SU-DHL-6 (cell line): Measurements from ENCODE around the gene PHF20.

ENCODE experiments used
- CTCF ChIP-seq: fragments of 200-600 bp; sonication (generic); IDR thresholded peaks from one replicate; pipeline ENCODE4 v1.5.1; 2017; ENCODE audit warnings: antibody characterized with exemption, mild to moderate bottlenecking, low read length, moderate library complexity; ENCODE audit not compliant: insufficient read depth, poor library complexity, severe bottlenecking
- EZH2phosphoT487 ChIP-seq: fragments of 200-600 bp; sonication (generic), shearing (Covaris generic); conservative IDR thresholded peaks from 2 replicates; pipeline ENCODE4 v1.6.1; 2018; ENCODE audit warnings: mild to moderate bottlenecking, antibody characterized with exemption, low read length, moderate library complexity, mixed read lengths

- TF ChIP-seq EZH2phosphoT487 (no peak), CTCF (no peak)
Observed at GRCh38 chr20:35849706-35850105, 77.9 kb downstream of the PHF20 start.
